Suprapubic skin (tissue), 4 donors: ENCODE results near the gene ARHGAP30. TPM values are rescaled to one million over a fixed set of nuclear protein-coding genes. Genes with fewer than 3 reads are reported as not detected.

Experiments used
- DNase-seq, 2 donors: peaks; one replicate each; pipeline ENCODE4 v3.0.0-alpha.2; 2019; ENCODE audit warnings: low spot score in 2 of 2
- H3K27ac ChIP-seq: fragments of 200-600 bp; sonication (generic); one replicate; pipeline ENCODE4 v1.5.1; 2019
- H3K27me3 ChIP-seq: fragments of 200-600 bp; sonication (generic); one replicate; pipeline ENCODE4 v1.5.1; 2019
- H3K36me3 ChIP-seq: fragments of 200-600 bp; sonication (generic); one replicate; pipeline ENCODE4 v1.5.1; 2019
- H3K4me1 ChIP-seq: fragments of 200-600 bp; sonication (generic); one replicate; pipeline ENCODE4 v1.5.1; 2019
- H3K4me3 ChIP-seq: fragments of 200-600 bp; sonication (generic); one replicate; pipeline ENCODE4 v1.5.1; 2019; ENCODE audit warnings: mild to moderate bottlenecking
- H3K9me3 ChIP-seq: fragments of 200-600 bp; sonication (generic); one replicate; pipeline ENCODE4 v1.5.1; 2019
- CTCF ChIP-seq, 2 donors: fragments of 200-600 bp in 1 of 2; fragments of 450-650 bp in 1 of 2; sonication (generic) in 1 of 2; IDR thresholded peaks; one replicate each; pipeline ENCODE4 v1.5.1; 2016 to 2019; ENCODE audit warnings: antibody characterized with exemption in 2 of 2, mild to moderate bottlenecking in 1 of 2, moderate library complexity in 1 of 2
- EP300 ChIP-seq: sonication (generic); formaldehyde crosslinking; IDR thresholded peaks from one replicate; pipeline ENCODE4 v1.6.1; 2017; ENCODE audit warnings: antibody characterized with exemption
- POLR2A ChIP-seq, 2 donors: fragments of 450-650 bp; IDR thresholded peaks; one replicate each; pipeline ENCODE4 v1.6.1; 2017; ENCODE audit warnings: antibody characterized with exemption in 2 of 2, mild to moderate bottlenecking in 2 of 2, moderate library complexity in 2 of 2
- POLR2AphosphoS5 ChIP-seq, 3 donors: sonication (generic); formaldehyde crosslinking; IDR thresholded peaks; one replicate each; pipeline ENCODE4 v1.6.1; 2017; ENCODE audit warnings: antibody characterized with exemption in 3 of 3
- WGBS: methylation state at CpG from one replicate; pipeline ENCODE4 v1.1.5; 2018; 5-methylcytosine and 5-hydroxymethylcytosine counted together
- total RNA-seq, 4 donors: library from RNA; depleted of rRNA; stranded (reverse); fragments of >200 nt; gene quantifications; one replicate each; pipeline ENCODE4 v1.1.0, GENCODE V29; 2016

The ARHGAP30 gene
- total RNA-seq, 4 donors from 2014 or later, result 12.3 to 46.2 (median 14.5) TPM

- Histone ChIP-seq H3K27me3 (no peaks in the 10 kb centered on the region), H3K36me3 (peaks cover 11% of the 10 kb centered on the region), H3K27ac (no peak overlapping the region), H3K4me1 (peaks cover 42% of the 10 kb centered on the region), H3K9me3 (no peaks in the 10 kb centered on the region), H3K4me3 (no peak overlapping the region)
- WGBS, result 79% methylated on average over 2 of the region's 2 CpGs
- DNase-seq, result no peak
- TF ChIP-seq POLR2A (IDR thresholded peaks at IDR 0.05) (no peak), CTCF (IDR thresholded peaks at IDR 0.05) (no peak)
Observed at GRCh38 chr1:161114556-161114955, 44.9 kb upstream of the ARHGAP30 start.

- Histone ChIP-seq H3K36me3 (peaks cover 14% of the 10 kb centered on the region), H3K4me3 (no peak overlapping the region), H3K4me1 (peaks cover 36% of the 10 kb centered on the region), H3K9me3 (no peaks in the 10 kb centered on the region), H3K27me3 (no peaks in the 10 kb centered on the region), H3K27ac (no peak overlapping the region)
- no peak for DNase-seq
- WGBS, result 89% methylated on average over 1 of the region's 1 CpG
- TF ChIP-seq POLR2AphosphoS5 (IDR thresholded peaks at IDR 0.05), result no peak
- no peak for TF ChIP-seq CTCF (IDR thresholded peaks at IDR 0.05)
- no peak for TF ChIP-seq POLR2A (IDR thresholded peaks at IDR 0.05)
- no peak for TF ChIP-seq EP300
Observed at GRCh38 chr1:161113915-161114314, 44.2 kb upstream of the ARHGAP30 start.

DNA sequence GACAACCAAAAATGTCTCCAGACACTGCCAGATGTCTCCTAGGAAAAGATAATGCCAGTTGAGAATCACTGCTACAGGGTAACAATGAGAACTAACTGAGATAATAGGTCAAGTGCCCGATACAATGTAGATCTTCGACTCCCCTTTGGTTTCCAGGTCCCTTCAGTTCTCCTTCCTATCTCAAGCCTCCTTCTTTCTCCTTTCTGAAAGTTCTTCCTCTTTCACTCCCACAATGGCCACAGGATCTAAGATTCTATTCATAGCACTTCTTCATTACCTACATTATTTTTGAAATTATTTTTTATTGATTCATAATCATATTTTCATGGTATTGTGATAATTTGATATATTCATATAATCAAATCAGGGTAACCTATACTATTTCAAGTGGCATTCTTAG is 41.8 kb upstream of the ARHGAP30 start:
- H3K4me1 ChIP-seq, result peaks cover 21% of the 10 kb centered on the region
- TF ChIP-seq EP300 (no peak), POLR2A (IDR thresholded peaks at IDR 0.05) (no peak), CTCF (IDR thresholded peaks at IDR 0.05) (no peak), POLR2AphosphoS5 (IDR thresholded peaks at IDR 0.05) (no peak)
- H3K9me3 ChIP-seq, result no peaks in the 10 kb centered on the region
- no peak for DNase-seq
- H3K27me3 ChIP-seq, result no peaks in the 10 kb centered on the region
- peaks cover 14% of the 10 kb centered on the region for H3K36me3 ChIP-seq
- no peak overlapping the region for H3K27ac ChIP-seq
- no peak overlapping the region for H3K4me3 ChIP-seq
- WGBS, result 87% methylated on average over 2 of the region's 2 CpGs

GRCh38 chr1:161111117-161111516 is 41.4 kb upstream of the ARHGAP30 start:
- DNase-seq, result no peak
- Histone ChIP-seq H3K9me3 (no peaks in the 10 kb centered on the region), H3K4me1 (peaks cover 17% of the 10 kb centered on the region), H3K27me3 (no peaks in the 10 kb centered on the region), H3K27ac (no peak overlapping the region), H3K36me3 (peaks cover 14% of the 10 kb centered on the region), H3K4me3 (no peak overlapping the region)
- 98% methylated on average over 3 of the region's 3 CpGs for WGBS
- TF ChIP-seq POLR2A (IDR thresholded peaks at IDR 0.05), result no peak
- TF ChIP-seq EP300, result no peak
- TF ChIP-seq CTCF (IDR thresholded peaks at IDR 0.05), result no peak
- TF ChIP-seq POLR2AphosphoS5 (IDR thresholded peaks at IDR 0.05), result no peak

DNA sequence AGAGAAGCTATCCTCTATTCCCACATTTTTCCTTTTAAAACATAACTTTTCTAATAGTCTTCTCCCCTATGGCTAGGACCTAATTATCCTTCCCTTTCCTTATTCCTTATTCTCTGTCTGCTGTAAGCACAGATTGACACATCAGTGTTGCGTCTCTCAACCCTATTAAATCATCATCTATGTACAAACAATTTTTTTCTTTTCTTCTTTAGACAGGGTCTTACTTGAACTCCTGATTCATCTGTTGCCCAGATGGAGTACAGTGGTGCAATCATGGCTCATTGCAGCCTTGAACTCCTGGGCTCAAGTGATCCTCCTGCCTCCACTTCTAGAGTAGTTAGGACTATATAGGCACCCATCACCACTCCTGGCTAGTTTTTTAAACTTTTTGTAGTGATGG is 36.7 kb upstream of the ARHGAP30 start:
- H3K36me3 ChIP-seq, result peaks cover 17% of the 10 kb centered on the region
- no peak overlapping the region for H3K27ac ChIP-seq
- no peak for DNase-seq
- H3K27me3 ChIP-seq, result no peaks in the 10 kb centered on the region
- 100% methylated on average over 1 of the region's 1 CpG for WGBS
- no peaks in the 10 kb centered on the region for H3K4me1 ChIP-seq
- no peaks in the 10 kb centered on the region for H3K9me3 ChIP-seq
- no peak overlapping the region for H3K4me3 ChIP-seq
- TF ChIP-seq CTCF (IDR thresholded peaks at IDR 0.05) (no peak), EP300 (no peak), POLR2A (IDR thresholded peaks at IDR 0.05) (no peak)
